CD4-positive, alpha-beta T cell treated with Interleukin-15 for 4 hours (primary cell): ENCODE results near the gene MSX2.

Experiments used
- DNase-seq: peaks from one replicate; pipeline ENCODE4 v3.0.0-alpha.2; 2020; ENCODE audit warnings: low spot score

Gene MSX2

DNA sequence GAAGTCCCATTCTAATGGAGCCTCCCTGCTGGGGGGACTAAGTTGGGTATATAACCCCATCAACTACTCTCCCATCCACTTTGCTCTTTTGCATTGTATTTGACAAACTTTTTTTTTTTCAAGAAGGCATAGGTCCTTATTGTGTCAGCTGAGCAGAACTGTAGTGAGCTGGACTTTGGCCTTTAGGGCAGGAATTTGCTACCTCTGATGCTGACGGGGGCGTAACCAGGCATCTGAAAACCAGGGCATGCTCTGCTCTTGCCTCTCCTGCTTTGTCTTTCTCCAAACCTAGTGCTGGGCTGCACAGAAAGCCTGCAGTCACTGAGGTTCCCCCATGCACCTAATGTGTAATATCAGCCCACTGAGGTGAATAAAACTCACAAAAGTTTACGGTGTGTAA is 49.0 kb downstream of the MSX2 start:
- no peak for DNase-seq

DNA sequence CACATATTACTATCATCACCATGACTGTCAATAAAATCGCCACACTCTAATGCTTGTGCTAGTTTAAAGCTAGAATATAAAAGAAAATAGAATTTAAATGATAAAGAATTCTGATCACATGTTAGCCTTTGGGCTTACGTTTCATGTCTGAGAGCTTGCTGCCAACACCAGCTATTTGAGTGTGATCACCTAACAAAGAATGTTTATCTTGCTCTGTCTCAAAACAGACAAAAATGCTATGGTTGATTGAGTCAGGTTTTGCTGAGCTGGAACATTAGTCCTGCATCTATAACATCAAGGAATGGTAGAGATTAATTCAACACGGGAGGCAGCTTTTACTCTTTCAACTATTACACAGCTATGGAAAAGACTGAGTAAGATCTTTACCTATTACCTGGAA is 50.7 kb downstream of the MSX2 start:
- no peak for DNase-seq

DNA sequence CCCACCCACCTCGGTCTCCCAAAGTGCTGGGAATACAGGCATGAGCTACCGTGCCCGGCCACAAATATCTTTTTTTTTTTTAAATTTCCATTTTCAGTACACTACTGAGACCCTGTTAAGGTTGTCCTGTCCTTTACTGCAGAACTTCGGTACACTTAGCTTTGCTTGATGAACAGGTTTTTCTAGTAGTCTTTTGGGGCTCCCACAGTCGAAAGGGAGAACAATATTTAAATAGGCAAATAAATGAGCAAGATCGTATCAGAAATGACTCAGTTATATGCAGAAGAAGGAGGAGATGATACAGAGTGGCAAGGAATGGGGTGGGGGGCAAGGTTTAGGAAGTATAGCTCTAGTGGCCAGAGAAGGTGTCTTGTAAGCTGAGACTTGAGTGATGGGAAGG is 52.7 kb downstream of the MSX2 start:
- DNase-seq = no peak

DNA sequence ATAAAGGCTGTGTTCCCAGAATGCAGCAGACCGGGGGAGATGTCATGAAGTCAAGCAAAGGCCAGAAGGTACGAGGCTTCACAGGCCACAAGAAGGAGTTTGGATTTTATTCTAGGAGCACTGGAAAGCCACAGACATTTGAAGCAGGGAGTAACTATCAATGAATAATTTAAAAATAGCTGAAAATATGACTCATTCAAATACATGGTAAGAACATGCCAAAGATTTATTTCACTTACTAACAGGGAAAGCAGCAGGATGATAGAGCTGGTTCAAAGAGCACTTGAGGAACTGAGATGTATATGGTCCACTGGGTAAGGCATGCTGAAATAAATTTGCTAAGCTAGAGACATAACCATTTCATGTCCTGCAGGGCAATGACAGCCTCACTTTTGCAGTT is 53.2 kb downstream of the MSX2 start:
- no peak for DNase-seq
